GM12878 (cell line): ENCODE data around the gene CAPS. TPM values are rescaled to one million over a fixed set of nuclear protein-coding genes. Genes with fewer than 3 reads are reported as not detected.
"Not testable (repeated sequence)": the region's sequence is repeated elsewhere in the genome, so short reads cannot be mapped to it uniquely, and the experiment has no call there.

ENCODE experiments used
- ATAC-seq: fragments of 200-7000 bp; cut with Tn5 transposase; 3 replicates; pipeline ENCODE4 v1.9.1; 2020; ENCODE audit warnings: mild to moderate bottlenecking, moderate library complexity
- BruUV-seq: library from RNA; stranded (reverse); fragments of 400-500 nt; replicated peaks from 2 replicates; lab custom pipeline; 2021; lab: Mats Ljungman, UMichigan
- CTCF ChIA-PET: fragments of 300-600 bp; sonication (Branson Sonifier 250); formaldehyde crosslinking; extraction: SDS; loops from one replicate; lab custom pipeline; 2021; ENCODE audit warnings: inconsistent platforms; lab: Yijun Ruan, JAX
- POLR2A ChIA-PET: fragments of 350-600 bp; formaldehyde crosslinking; extraction: SDS; loops from one replicate; lab custom pipeline; 2021; ENCODE audit warnings: inconsistent platforms; lab: Charles Lee
- RAD21 ChIA-PET: fragments of 300-600 bp; sonication (Branson Sonifier 250); formaldehyde crosslinking; loops from one replicate; lab custom pipeline; 2023; ENCODE audit warnings: antibody characterized with exemption; ENCODE audit not compliant: unreplicated experiment; lab: Charles Lee
- SMC1A ChIA-PET: fragments of 300-600 bp; sonication (Branson Sonifier 250); formaldehyde crosslinking; loops from one replicate; lab custom pipeline; 2023; ENCODE audit not compliant: unreplicated experiment, uncharacterized antibody; lab: Charles Lee
- DNase-seq: peaks from one replicate; pipeline ENCODE4 v3.0.0-alpha.2; 2011; ENCODE audit warnings: low read depth, low spot score
- FAIRE-seq: peaks from 3 replicates; lab custom pipeline; 2011; peaks lifted over from hg19 to GRCh38; lab: Jason Lieb, UNC
- H2AFZ ChIP-seq: 2 replicates; pipeline ENCODE4 v1.6.0; 2011; ENCODE audit warnings: low read depth, low read length, control low read depth; ENCODE audit not compliant: control insufficient read depth
- H3K27ac ChIP-seq: 2 replicates; pipeline ENCODE4 v1.5.1; 2011; ENCODE audit warnings: control low read depth; ENCODE audit not compliant: control insufficient read depth, insufficient read depth
- H3K27me3 ChIP-seq, 2 experiments: replicated peaks in 1 of 2; 2 replicates each; pipeline versions ENCODE4 v1.6.0 to v1.6.1; 2011; ENCODE audit warnings: low read length in 1 of 2; ENCODE audit not compliant: control insufficient read depth in 2 of 2, insufficient read depth in 2 of 2
- H3K36me3 ChIP-seq, 2 experiments: 2 replicates each; pipeline ENCODE4 v1.5.1; 2011; ENCODE audit warnings: low read length in 1 of 2; ENCODE audit not compliant: control insufficient read depth in 2 of 2, insufficient read depth in 2 of 2
- H3K4me1 ChIP-seq: 2 replicates; pipeline ENCODE4 v1.6.1; 2011; ENCODE audit warnings: mild to moderate bottlenecking, low read length, moderate library complexity, mixed read lengths; ENCODE audit not compliant: control insufficient read depth, insufficient read depth
- H3K4me2 ChIP-seq: 2 replicates; pipeline ENCODE4 v1.6.0; 2011; ENCODE audit warnings: control low read depth; ENCODE audit not compliant: control insufficient read depth, insufficient read depth
- H3K4me3 ChIP-seq: fragments of 200-600 bp; sonication (generic); 2 replicates; pipeline ENCODE4 v1.5.1; 2016
- H3K79me2 ChIP-seq: 2 replicates; pipeline ENCODE4 v1.6.0; 2011; ENCODE audit warnings: low read length; ENCODE audit not compliant: control insufficient read depth, insufficient read depth
- H3K9ac ChIP-seq: 2 replicates; pipeline ENCODE4 v1.8.0; 2011; ENCODE audit warnings: low read length, control low read depth, mixed read lengths; ENCODE audit not compliant: control insufficient read depth, insufficient read depth
- H3K9me3 ChIP-seq: replicated peaks from 3 replicates; pipeline ENCODE4 v1.5.1; 2011; ENCODE audit warnings: mild to moderate bottlenecking, low read length; ENCODE audit not compliant: control insufficient read depth, insufficient read depth
- H4K20me1 ChIP-seq: 2 replicates; pipeline ENCODE4 v1.6.0; 2011; ENCODE audit not compliant: control insufficient read depth, insufficient read depth
- CHD1 ChIP-seq: IDR thresholded peaks from 2 replicates; pipeline ENCODE4 v1.6.1; 2012; ENCODE audit warnings: low read depth, low read length, improper control_type of control experiment
- CUX1 ChIP-seq: IDR thresholded peaks from 2 replicates; pipeline ENCODE4 v1.6.1; 2012; ENCODE audit warnings: improper control_type of control experiment, low read depth, low read length; ENCODE audit not compliant: insufficient replicate concordance
- IRF4 ChIP-seq: IDR thresholded peaks from 2 replicates; pipeline ENCODE4 v1.6.1; 2011; ENCODE audit warnings: low read depth, low read length
- WGBS: methylation state at CpG from one replicate; pipeline ENCODE4 v1.1.6; 2016; ENCODE audit warnings: low lambda C conversion rate; ENCODE audit not compliant: insufficient replicate concordance, insufficient coverage; ENCODE audit errors: missing lambda C conversion rate; 5-methylcytosine and 5-hydroxymethylcytosine counted together
- in situ Hi-C: fragments of 300-500 bp; cut with MboI; formaldehyde crosslinking; loops from 9 replicates; pipeline ENCODE4 v1.14.3; 2018; ENCODE audit warnings: mixed read lengths
- intact Hi-C: fragments of 100-400 bp; cut with micrococcal nuclease; formaldehyde crosslinking; loops from one replicate; pipeline ENCODE4 v1.14.2; 2022; ENCODE audit not compliant: unreplicated experiment
- polyA plus RNA-seq, 11 experiments: library from polyadenylated mRNA; depleted of rRNA in 4 of 11; unstranded in 6 of 11; stranded (reverse) in 5 of 11; fragments of >200 nt; fragmentation: Nextera tagmentation in 4 of 11; fragmentation: Illumina TruSeq in 1 of 11; extraction: Ambion mirVana in 4 of 11; extraction: Trizol in 1 of 11; gene quantifications; 1 replicate in 1 of 11; 2 replicates in 10 of 11; pipeline versions ENCODE4 v1.2.1 to v1.2.3, GENCODE V29; 2011 to 2016; ENCODE audit warnings: inconsistent platforms in 2 of 11, missing spikeins in 2 of 11, low read depth in 1 of 11
- total RNA-seq, 4 experiments: library from RNA; depleted of rRNA in 3 of 4; stranded (reverse); fragments of >200 nt in 3 of 4; fragmentation: Illumina TruSeq in 1 of 4; extraction: Trizol in 1 of 4; gene quantifications; 2 replicates each; pipeline versions ENCODE4 v1.2.1 to v1.2.3, GENCODE V29; 2013 to 2021

CAPS gene
- total and polyA plus RNA-seq, 10 of the 15 experiments (the other 5 are each of a cell fraction or from before 2014, with no cell fraction given), result 0.09 to 6.9 (median 2.9) TPM

GRCh38 chr19:5961969-5962945 is 48.2 kb downstream of the CAPS start:
- Histone ChIP-seq H3K4me1 (peaks cover 15% of the 10 kb centered on the region), H3K4me3 (no peak overlapping the region), H3K79me2 (peaks cover 82% of the 10 kb centered on the region), H3K9ac (no peak overlapping the region), H3K27ac (no peak overlapping the region), H3K9me3 (no peaks in the 10 kb centered on the region), H2AFZ (no peak overlapping the region), H4K20me1 (peaks cover 32% of the 10 kb centered on the region), H3K36me3 (peaks cover 3 to 8% of the 10 kb centered on the region in 2 experiments), H3K27me3 (no peaks in the 10 kb centered on the region), H3K4me2 (no peak overlapping the region; the same call in 1 of the 2 replicates)
- intact Hi-C loops, result no loop called here
- ChIA-PET RAD21 (no interaction called here), POLR2A (no interaction called here), SMC1A (no interaction called here), CTCF (no interaction called here)
- FAIRE-seq (no peak), DNase-seq (no peak), ATAC-seq (peak; percentile 52)
- no peak for TF ChIP-seq CUX1
- TF ChIP-seq CHD1, result no peak
- no peak for TF ChIP-seq IRF4
- WGBS, result 66% methylated on average over 29 of the region's 29 CpGs
- in situ Hi-C loops, result no loop called here
- no TSS peak for BruUV-seq

GRCh38 chr19:5963259-5963658 is 49.2 kb downstream of the CAPS start:
- POLR2A ChIA-PET, SMC1A ChIA-PET: not testable (repeated sequence)

More at GRCh38 chr19:5963259-5963658, 49.2 kb downstream of the CAPS start:
- H3K36me3 ChIP-seq, H2AFZ ChIP-seq, H3K27ac ChIP-seq, H3K4me2 ChIP-seq, intact Hi-C loops, DNase-seq, CTCF ChIA-PET, RAD21 ChIA-PET, in situ Hi-C loops, H3K9ac ChIP-seq, FAIRE-seq, ATAC-seq, H3K27me3 ChIP-seq, BruUV-seq, H3K9me3 ChIP-seq, H3K4me3 ChIP-seq: not testable (repeated sequence)
- peaks cover 21% of the 10 kb centered on the region for H3K4me1 ChIP-seq
- peaks cover 39% of the 10 kb centered on the region for H4K20me1 ChIP-seq
- 67% methylated on average over 6 of the region's 6 CpGs for WGBS
- peaks cover 91% of the 10 kb centered on the region for H3K79me2 ChIP-seq
